Measurements from ENCODE around the gene PCSK4. TPM values are rescaled to one million over a fixed set of nuclear protein-coding genes. Genes with fewer than 3 reads are reported as not detected.

The PCSK4 gene
- total RNA-seq, 1 donor from 2014 or later: 2.1 TPM

DNA sequence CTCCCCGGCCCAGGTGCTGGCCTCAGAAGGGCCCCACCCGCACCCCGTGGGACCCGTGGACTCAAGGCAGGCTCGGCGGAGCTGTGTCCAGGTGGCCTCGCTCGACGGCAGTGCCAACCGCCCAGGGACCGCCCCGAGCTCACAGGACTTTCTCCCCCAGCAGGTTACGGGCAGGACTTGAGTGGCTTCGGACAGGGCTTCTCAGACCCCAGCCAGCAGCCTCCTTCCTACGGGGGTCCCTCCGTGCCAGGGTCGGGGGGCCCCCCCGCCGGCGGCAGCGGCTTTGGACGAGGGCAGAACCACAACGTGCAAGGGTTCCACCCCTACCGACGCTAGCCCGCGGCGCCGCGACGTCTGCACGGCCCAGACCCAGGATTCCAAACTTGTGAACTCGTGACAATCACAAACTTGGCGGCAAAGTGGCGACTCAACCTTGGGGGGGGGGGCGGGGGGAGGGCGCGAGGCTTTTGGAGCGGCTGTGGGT, 55.5 kb downstream of the PCSK4 start:
- Mint-ChIP-seq H3K36me3 (ENCODE audit: low read depth) (peaks cover 41% of the 10 kb centered on the region), H3K4me1 (ENCODE audit: low read depth) (peaks cover 7% of the 10 kb centered on the region), H3K4me3 (ENCODE audit: low read depth) (no peak overlapping the region), H3K27ac (no peak overlapping the region), H3K9me3 (no peaks in the 10 kb centered on the region), H3K27me3 (ENCODE audit: low read depth) (no peaks in the 10 kb centered on the region)
- intact Hi-C loops (cut with micrococcal nuclease): no loop called here
- DNase-seq (ENCODE audit: low spot score): no peak

DNA sequence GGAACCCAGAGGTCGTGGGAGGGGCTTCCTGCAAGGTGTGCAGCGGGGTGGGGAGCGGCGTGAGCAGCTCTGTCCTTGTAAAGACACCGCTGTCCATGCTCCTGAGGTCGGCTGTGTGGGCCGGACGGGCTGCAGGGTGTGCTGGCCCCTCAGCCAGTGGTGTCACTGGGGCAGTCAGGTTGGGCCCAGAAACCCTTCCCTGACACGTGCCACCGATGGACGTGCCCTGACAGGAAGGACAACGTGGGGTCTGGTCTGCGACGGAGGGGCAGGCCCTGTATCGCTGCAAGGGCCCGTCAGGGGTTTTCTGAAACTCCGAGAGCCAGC, 56.1 kb downstream of the PCSK4 start:
- Mint-ChIP-seq H3K4me1 (ENCODE audit: low read depth) (peaks cover 6% of the 10 kb centered on the region), H3K36me3 (ENCODE audit: low read depth) (peaks cover 35% of the 10 kb centered on the region), H3K27me3 (ENCODE audit: low read depth) (no peaks in the 10 kb centered on the region), H3K9me3 (no peaks in the 10 kb centered on the region), H3K27ac (no peak overlapping the region), H3K4me3 (ENCODE audit: low read depth) (no peak overlapping the region)
- DNase-seq (ENCODE audit: low spot score): no peak
- intact Hi-C loops (cut with micrococcal nuclease): no loop called here

DNA sequence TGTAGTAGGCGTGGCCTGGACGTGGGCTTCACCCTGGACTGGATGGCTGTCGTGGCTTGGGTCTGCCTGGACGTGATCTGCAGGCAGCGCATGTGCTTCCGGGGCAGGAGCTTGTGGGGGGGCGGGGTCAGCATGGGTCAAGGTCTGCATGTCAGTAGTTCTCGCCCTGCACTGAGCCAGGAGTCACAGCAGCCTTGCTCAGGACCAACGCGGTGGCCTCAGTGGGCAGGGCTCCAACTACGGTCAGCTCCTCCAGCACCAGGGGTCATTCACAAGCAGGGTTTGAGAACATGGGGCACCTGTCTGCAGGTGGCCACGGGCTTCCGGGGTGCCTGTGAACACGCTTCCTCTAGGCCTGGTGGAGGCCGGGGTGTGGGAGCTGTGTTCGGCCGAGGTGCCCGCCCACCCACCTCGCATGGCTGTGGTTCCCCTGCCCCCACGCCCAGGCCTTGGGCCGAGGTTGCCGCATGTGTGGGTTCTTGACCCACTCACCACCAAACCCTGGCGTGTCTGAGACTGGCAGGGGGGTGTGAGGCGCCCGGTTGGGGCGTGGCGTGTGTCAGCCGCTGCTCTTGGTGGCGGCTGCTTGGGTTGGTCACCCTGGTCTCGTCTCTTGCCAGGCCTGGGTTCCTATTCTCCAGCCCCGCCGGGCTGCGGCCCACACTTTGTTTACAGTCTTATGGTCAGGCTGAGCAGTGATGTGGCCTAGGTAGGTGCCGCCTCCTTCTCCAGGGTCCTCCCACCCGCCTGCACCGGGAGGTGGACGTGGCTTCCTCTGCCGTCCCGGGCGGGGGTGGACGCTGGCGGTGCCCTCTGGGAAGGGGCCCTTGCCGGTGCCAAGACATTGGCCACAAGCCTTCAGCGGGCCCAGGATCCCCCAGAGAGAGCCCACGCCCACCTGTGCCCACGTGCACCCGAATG, 56.8 kb downstream of the PCSK4 start:
- Mint-ChIP-seq H3K27me3 (ENCODE audit: low read depth) (no peaks in the 10 kb centered on the region), H3K9me3 (no peaks in the 10 kb centered on the region), H3K36me3 (ENCODE audit: low read depth) (peaks cover 30% of the 10 kb centered on the region), H3K4me1 (ENCODE audit: low read depth) (peaks cover 6% of the 10 kb centered on the region), H3K4me3 (ENCODE audit: low read depth) (no peak overlapping the region), H3K27ac (no peak overlapping the region)
- DNase-seq (ENCODE audit: low spot score): no peak
- intact Hi-C loops (cut with micrococcal nuclease): no loop called here

DNA sequence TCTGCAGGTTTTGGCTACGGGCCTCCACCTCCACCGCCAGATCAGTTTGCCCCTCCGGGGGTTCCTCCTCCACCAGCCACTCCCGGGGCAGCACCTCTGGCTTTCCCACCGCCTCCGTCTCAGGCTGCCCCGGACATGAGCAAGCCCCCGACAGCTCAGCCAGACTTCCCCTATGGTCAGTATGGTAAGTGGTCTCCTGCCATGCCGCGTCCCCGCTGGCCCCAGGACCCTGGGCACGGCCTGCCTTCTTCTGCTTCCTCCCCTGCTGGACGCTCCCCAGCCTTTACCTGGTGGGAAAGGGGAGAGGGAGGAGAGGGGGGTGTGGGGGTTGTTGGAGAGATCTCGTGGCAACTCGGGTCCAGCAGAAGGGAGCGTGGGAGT, 57.7 kb downstream of the PCSK4 start:
- intact Hi-C loops (cut with micrococcal nuclease): no loop called here
- H3K9me3 Mint-ChIP-seq: no peaks in the 10 kb centered on the region
- no peak for DNase-seq (ENCODE audit: low spot score)
- H3K27me3 Mint-ChIP-seq (ENCODE audit: low read depth): no peaks in the 10 kb centered on the region
- H3K36me3 Mint-ChIP-seq (ENCODE audit: low read depth): peaks cover 30% of the 10 kb centered on the region
- peaks cover under 1% of the 10 kb centered on the region for H3K4me1 Mint-ChIP-seq (ENCODE audit: low read depth)
- H3K4me3 Mint-ChIP-seq (ENCODE audit: low read depth): no peak overlapping the region
- H3K27ac Mint-ChIP-seq: no peak overlapping the region

DNA sequence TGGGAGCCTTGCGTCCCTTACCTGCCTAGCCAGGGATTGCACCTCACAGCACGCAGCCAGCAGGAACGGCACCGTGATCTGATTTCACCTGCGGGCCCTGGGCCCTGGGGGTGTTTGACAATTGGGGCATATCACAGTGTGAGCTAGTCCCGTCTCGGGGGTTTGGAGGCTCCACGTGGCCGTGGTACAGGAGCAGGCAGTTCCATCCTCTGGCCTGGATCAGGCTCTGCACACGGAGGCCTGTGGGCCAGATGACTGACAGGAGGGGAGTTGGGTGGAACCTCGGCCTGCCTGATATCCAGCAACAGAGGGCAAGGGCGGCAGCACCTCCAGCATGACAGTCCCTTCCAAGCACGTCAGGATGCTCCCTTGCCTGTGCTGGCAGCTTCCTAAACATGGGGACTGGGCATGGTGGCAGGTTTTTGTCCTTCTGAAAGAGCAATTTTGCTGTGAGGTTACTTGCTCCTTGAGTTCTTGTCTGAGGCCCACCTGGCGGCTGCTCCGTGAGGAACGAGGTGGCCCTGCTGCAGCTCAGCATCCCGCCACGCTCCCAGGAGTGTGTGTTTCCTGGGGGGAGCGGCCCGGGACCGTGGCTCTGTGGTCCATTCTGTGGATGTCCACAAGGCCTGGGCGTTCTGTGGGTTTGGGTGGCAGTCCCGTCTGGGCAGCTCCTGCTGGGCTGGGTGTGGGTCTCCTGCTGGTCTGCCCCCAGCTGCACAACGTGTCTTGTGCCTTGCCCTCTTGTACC, 58.2 kb downstream of the PCSK4 start:
- no peak for DNase-seq (ENCODE audit: low spot score)
- no peaks in the 10 kb centered on the region for H3K27me3 Mint-ChIP-seq (ENCODE audit: low read depth)
- no peaks in the 10 kb centered on the region for H3K4me1 Mint-ChIP-seq (ENCODE audit: low read depth)
- H3K4me3 Mint-ChIP-seq (ENCODE audit: low read depth): no peak overlapping the region
- H3K27ac Mint-ChIP-seq: no peak overlapping the region
- peaks cover 30% of the 10 kb centered on the region for H3K36me3 Mint-ChIP-seq (ENCODE audit: low read depth)
- intact Hi-C loops (cut with micrococcal nuclease): no loop called here
- H3K9me3 Mint-ChIP-seq: no peaks in the 10 kb centered on the region

Other genes with a start within 250 kb of the PCSK4 start
- 233 and 240 TPM in 2 replicates for gene ATP5F1D, start 248.6 kb downstream of the PCSK4 start, total RNA-seq
- 84.7 and 85.4 TPM in 2 replicates for gene MIDN, start 241.8 kb downstream of the PCSK4 start, total RNA-seq
- 214 and 226 TPM in 2 replicates for gene CIRBP, start 221.0 kb downstream of the PCSK4 start, total RNA-seq
- 91.7 and 99.4 TPM in 2 replicates for gene FAM174C, start 214.8 kb downstream of the PCSK4 start, total RNA-seq
- not detected in 2 replicates for gene EFNA2, start 204.5 kb downstream of the PCSK4 start, total RNA-seq
- 88.7 and 104 TPM in 2 replicates for gene NDUFS7, start 106.4 kb downstream of the PCSK4 start, total RNA-seq
- gene GAMT, start 88.8 kb downstream of the PCSK4 start, total RNA-seq: 30.6 and 33.9 TPM in 2 replicates
- 282 and 290 TPM in 2 replicates for gene DAZAP1, start 82.8 kb downstream of the PCSK4 start, total RNA-seq
- gene RPS15, start 52.0 kb downstream of the PCSK4 start, total RNA-seq: 1,450 and 1,471 TPM in 2 replicates
- 0.07 and 0.21 TPM in 2 replicates for gene APC2, start 40.2 kb downstream of the PCSK4 start, total RNA-seq
- 33.0 and 37.9 TPM in 2 replicates for gene C19orf25, start 11.1 kb downstream of the PCSK4 start, total RNA-seq
- gene REEP6, start 831 bp upstream of the PCSK4 start, total RNA-seq: 1.6 and 2.1 TPM in 2 replicates
- gene ADAMTSL5, start 22.7 kb upstream of the PCSK4 start, total RNA-seq: 4.9 and 6.4 TPM in 2 replicates
- gene PLK5, start 33.7 kb upstream of the PCSK4 start, total RNA-seq: not detected in 2 replicates
- 14.9 and 15.4 TPM in 2 replicates for gene MEX3D, start 78.0 kb upstream of the PCSK4 start, total RNA-seq
- 123 and 125 TPM in 2 replicates for gene MBD3, start 102.5 kb upstream of the PCSK4 start, total RNA-seq
- gene UQCR11, start 115.1 kb upstream of the PCSK4 start, total RNA-seq: 163 and 184 TPM in 2 replicates
- gene TCF3, start 162.3 kb upstream of the PCSK4 start, total RNA-seq: 153 and 173 TPM in 2 replicates